Measurements from ENCODE around the gene COMTD1. TPM values are rescaled to one million over a fixed set of nuclear protein-coding genes. Genes with fewer than 3 reads are reported as not detected.
"Not testable (repeated sequence)": the region's sequence is repeated elsewhere in the genome, so short reads cannot be mapped to it uniquely, and the experiment has no call there.

The COMTD1 gene
- total RNA-seq, 1 donor from 2014 or later = 17.1 TPM

DNA sequence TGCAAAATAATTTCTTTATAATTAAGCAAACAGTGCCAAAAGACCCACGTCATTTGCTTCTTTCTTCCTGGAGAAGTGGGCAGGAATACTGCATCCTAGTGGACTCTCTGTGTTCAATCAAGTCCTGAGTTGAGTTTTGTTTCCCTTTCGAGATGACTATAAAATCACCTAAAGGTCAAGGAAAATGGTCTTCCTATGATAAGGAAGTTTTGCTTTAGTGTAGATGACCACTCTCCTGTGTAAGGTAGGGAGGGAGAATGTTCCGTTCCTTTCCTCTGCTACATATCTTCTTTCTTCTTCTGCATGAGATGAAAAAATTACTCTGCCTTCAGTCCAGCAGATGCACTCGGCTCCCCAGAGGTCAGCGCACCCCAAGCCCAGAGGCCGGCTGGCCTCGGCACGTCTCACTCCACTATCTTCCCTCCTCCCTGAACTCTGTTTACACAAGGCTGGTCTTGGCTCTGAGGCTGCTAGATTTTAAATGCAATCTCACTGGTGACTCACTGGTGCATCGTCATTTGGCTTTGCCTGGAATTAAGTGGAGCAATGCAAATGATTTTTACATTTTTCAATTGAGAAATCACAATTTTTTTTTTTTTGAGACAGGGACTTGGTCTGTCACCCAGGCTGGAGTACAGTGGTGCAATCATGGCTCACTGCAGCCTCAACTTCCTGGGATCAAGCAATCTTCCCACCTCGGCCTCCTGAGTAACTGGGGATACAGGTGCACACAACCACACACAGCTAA, 43.8 kb downstream of the COMTD1 start:
- H3K27ac ChIP-seq (ENCODE audit: low read depth, low read length) = peak overlapping the region; percentile 6
- H3K27ac Mint-ChIP-seq (ENCODE audit: unreplicated experiment) = peak overlapping the region; percentile 36

DNA sequence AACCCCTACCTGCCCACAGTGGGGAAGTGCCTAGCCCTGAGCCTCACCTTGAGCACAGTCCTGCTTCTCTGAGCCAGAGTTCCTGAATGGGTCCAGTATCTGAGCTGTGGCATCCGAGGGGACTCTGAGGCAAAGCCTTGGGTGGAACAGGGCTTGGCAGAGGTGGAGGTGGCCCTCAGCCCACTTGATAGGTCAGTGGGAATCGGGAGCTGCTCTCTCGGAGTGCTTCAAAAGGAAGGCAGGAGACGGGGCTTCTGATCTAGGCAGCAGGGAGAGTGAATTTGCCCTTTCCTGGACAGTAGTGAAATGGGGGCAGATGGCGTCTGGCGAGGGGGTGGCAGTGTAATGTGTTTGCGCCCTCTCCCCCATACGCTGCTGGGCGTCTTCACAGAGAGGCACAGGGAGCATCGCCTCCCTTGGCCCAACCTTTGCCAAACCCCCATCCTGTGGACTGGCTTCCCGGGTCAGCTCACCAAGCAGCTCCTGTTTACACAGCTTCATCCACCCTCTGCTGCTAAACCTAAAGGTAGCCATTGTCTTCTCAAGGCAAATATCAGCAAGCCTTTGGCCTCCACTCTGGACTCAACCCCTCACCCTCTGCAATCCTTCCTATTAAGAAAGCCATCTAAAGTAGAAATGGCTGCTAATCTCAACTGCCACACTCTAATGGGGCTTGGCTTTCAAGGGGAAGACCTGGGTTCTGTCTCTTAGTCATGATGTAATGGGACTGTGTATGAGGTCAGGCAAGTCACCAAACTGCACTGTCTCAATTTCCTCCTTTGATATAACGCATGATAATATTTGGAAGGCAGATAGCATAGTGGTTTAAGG, 46.3 kb downstream of the COMTD1 start:
- Mint-ChIP-seq H3K36me3 (ENCODE audit: low read depth, unreplicated experiment) (no peaks in the 10 kb centered on the region), H3K4me1 (ENCODE audit: low read depth, unreplicated experiment) (peaks cover 7% of the 10 kb centered on the region), H3K4me3 (ENCODE audit: unreplicated experiment) (no peak overlapping the region), H3K27me3 (ENCODE audit: low read depth, unreplicated experiment) (no peaks in the 10 kb centered on the region), H3K9me3 (ENCODE audit: unreplicated experiment) (no peaks in the 10 kb centered on the region), H3K27ac (ENCODE audit: unreplicated experiment) (no peak overlapping the region)
- no peaks in the 10 kb centered on the region for H3K9me3 ChIP-seq (ENCODE audit: insufficient read depth, low read depth, low read length)
- H3K4me1 ChIP-seq (ENCODE audit: insufficient read depth, low read length) = peaks cover 8% of the 10 kb centered on the region
- H3K4me2 ChIP-seq (ENCODE audit: low read length) = no peak overlapping the region
- TF ChIP-seq, protein P1, sequence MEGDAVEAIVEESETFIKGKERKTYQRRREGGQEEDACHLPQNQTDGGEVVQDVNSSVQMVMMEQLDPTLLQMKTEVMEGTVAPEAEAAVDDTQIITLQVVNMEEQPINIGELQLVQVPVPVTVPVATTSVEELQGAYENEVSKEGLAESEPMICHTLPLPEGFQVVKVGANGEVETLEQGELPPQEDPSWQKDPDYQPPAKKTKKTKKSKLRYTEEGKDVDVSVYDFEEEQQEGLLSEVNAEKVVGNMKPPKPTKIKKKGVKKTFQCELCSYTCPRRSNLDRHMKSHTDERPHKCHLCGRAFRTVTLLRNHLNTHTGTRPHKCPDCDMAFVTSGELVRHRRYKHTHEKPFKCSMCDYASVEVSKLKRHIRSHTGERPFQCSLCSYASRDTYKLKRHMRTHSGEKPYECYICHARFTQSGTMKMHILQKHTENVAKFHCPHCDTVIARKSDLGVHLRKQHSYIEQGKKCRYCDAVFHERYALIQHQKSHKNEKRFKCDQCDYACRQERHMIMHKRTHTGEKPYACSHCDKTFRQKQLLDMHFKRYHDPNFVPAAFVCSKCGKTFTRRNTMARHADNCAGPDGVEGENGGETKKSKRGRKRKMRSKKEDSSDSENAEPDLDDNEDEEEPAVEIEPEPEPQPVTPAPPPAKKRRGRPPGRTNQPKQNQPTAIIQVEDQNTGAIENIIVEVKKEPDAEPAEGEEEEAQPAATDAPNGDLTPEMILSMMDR (IDR thresholded peaks at IDR 0.05; ENCODE audit: insufficient read depth, low read depth, low read length) = no peak
- TF ChIP-seq EZH2 (IDR thresholded peaks at IDR 0.05; ENCODE audit: insufficient read depth, low read length) = no peak
- H4K20me1 ChIP-seq (ENCODE audit: insufficient read depth, low read length) = no peaks in the 10 kb centered on the region
- H3K27ac ChIP-seq (ENCODE audit: low read depth, low read length) = no peak overlapping the region
- H3K4me3 ChIP-seq (ENCODE audit: insufficient read depth, low read depth, low read length) = no peak overlapping the region
- H3K79me2 ChIP-seq (ENCODE audit: insufficient read depth, low read length) = no peaks in the 10 kb centered on the region
- H2AFZ ChIP-seq (ENCODE audit: low read depth, low read length) = no peak overlapping the region
- DNase-seq (ENCODE audit: low read depth) (no peak), FAIRE-seq (no peak)
- H3K36me3 ChIP-seq (ENCODE audit: insufficient read depth, low read length) = no peaks in the 10 kb centered on the region
- H3K9ac ChIP-seq (ENCODE audit: low read length) = no peak overlapping the region
- no peaks in the 10 kb centered on the region for H3K27me3 ChIP-seq (ENCODE audit: insufficient read depth, low read length)

More for the DNA sequence above, 43.8 kb downstream of the COMTD1 start:
- Histone ChIP-seq H3K4me3 (ENCODE audit: insufficient read depth, low read depth, low read length) (no peak overlapping the region), H2AFZ (ENCODE audit: low read depth, low read length) (no peak overlapping the region), H3K27me3 (ENCODE audit: insufficient read depth, low read length) (no peaks in the 10 kb centered on the region), H3K9me3 (ENCODE audit: insufficient read depth, low read depth, low read length) (no peaks in the 10 kb centered on the region), H3K36me3 (ENCODE audit: insufficient read depth, low read length) (no peaks in the 10 kb centered on the region), H3K79me2 (ENCODE audit: insufficient read depth, low read length) (no peaks in the 10 kb centered on the region), H3K4me2 (ENCODE audit: low read length) (peak overlapping the region; percentile 35), H3K4me1 (ENCODE audit: insufficient read depth, low read length) (peaks cover 15% of the 10 kb centered on the region), H3K9ac (ENCODE audit: low read length) (peak overlapping the region; percentile 1), H4K20me1 (ENCODE audit: insufficient read depth, low read length) (no peaks in the 10 kb centered on the region)
- Mint-ChIP-seq H3K9me3 (ENCODE audit: unreplicated experiment) (no peaks in the 10 kb centered on the region), H3K27me3 (ENCODE audit: low read depth, unreplicated experiment) (no peaks in the 10 kb centered on the region), H3K4me1 (ENCODE audit: low read depth, unreplicated experiment) (peaks cover 15% of the 10 kb centered on the region), H3K36me3 (ENCODE audit: low read depth, unreplicated experiment) (peaks cover 4% of the 10 kb centered on the region), H3K4me3 (ENCODE audit: unreplicated experiment) (no peak overlapping the region)
- TF ChIP-seq, protein P1 (IDR thresholded peaks at IDR 0.05; ENCODE audit: insufficient read depth, low read depth, low read length) = no peak
- TF ChIP-seq EZH2 (IDR thresholded peaks at IDR 0.05; ENCODE audit: insufficient read depth, low read length) = no peak
- DNase-seq (ENCODE audit: low read depth) (peak; percentile 88), FAIRE-seq (no peak)

DNA sequence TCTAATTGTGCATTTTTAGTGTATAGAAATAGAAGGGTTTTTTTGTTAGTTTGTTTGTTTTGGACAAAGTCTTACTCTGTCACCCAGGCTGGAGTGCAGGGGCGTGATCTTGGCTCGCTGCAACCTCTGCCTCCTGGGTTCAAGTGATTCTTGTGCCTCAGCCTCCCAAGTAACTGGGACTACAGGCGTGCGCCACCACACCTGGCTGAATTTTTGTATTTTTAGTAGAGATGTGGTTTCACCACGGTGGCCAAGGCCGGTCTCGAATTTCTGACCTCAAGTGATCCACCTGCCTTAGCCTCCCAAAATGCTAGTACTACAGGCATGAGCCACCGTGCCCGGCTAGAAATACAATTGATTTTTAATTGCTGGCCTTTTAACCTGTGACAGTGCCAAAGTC, 47.2 kb downstream of the COMTD1 start:
- not testable (repeated sequence) for H3K9me3 Mint-ChIP-seq (ENCODE audit: unreplicated experiment); H3K4me1 ChIP-seq (ENCODE audit: insufficient read depth, low read length); H3K4me1 Mint-ChIP-seq (ENCODE audit: low read depth, unreplicated experiment); H3K79me2 ChIP-seq (ENCODE audit: insufficient read depth, low read length); FAIRE-seq; DNase-seq (ENCODE audit: low read depth); H3K27ac ChIP-seq (ENCODE audit: low read depth, low read length); H3K27me3 ChIP-seq (ENCODE audit: insufficient read depth, low read length); H3K27ac Mint-ChIP-seq (ENCODE audit: unreplicated experiment); H3K4me2 ChIP-seq (ENCODE audit: low read length); H4K20me1 ChIP-seq (ENCODE audit: insufficient read depth, low read length); H3K9me3 ChIP-seq (ENCODE audit: insufficient read depth, low read depth, low read length); H3K4me3 ChIP-seq (ENCODE audit: insufficient read depth, low read depth, low read length); H3K36me3 Mint-ChIP-seq (ENCODE audit: low read depth, unreplicated experiment); H2AFZ ChIP-seq (ENCODE audit: low read depth, low read length); H3K4me3 Mint-ChIP-seq (ENCODE audit: unreplicated experiment); H3K9ac ChIP-seq (ENCODE audit: low read length); H3K27me3 Mint-ChIP-seq (ENCODE audit: low read depth, unreplicated experiment); H3K36me3 ChIP-seq (ENCODE audit: insufficient read depth, low read length)
